Common myeloid progenitor, CD34-positive (primary cell): ENCODE data around the gene ARHGEF28.

Experiments
- CTCF ChIA-PET: fragments of 350-600 bp; sonication (Branson Sonifier 250); formaldehyde crosslinking; loops from one replicate; lab custom pipeline; 2021; ENCODE audit warnings: antibody characterized with exemption; lab: Charles Lee
- POLR2A ChIA-PET: fragments of 350-600 bp; sonication (Branson Sonifier 250); formaldehyde crosslinking; loops from one replicate; lab custom pipeline; 2021; ENCODE audit warnings: antibody characterized with exemption; lab: Charles Lee
- DNase-seq, 3 donors: peaks; one replicate each; pipeline versions ENCODE4 v3.0.0 to v3.0.0-alpha.2; 2013
- H3K27ac ChIP-seq, 2 experiments: 1 replicate in 1 of 2; 2 replicates in 1 of 2; pipeline ENCODE4 v1.7.0; 2013; ENCODE audit warnings: inconsistent platforms in 2 of 2, low read length in 2 of 2, mild to moderate bottlenecking in 2 of 2, low read depth in 1 of 2, moderate library complexity in 1 of 2; ENCODE audit not compliant: severe bottlenecking in 2 of 2, insufficient read depth in 1 of 2, poor library complexity in 1 of 2
- H3K27me3 ChIP-seq, 5 experiments: replicated peaks in 2 of 5; 1 replicate in 3 of 5; 2 replicates in 2 of 5; pipeline versions ENCODE4 v1.6.1 to v1.7.0; 2013; ENCODE audit warnings: low read length in 4 of 5, mild to moderate bottlenecking in 2 of 5, moderate library complexity in 2 of 5, inconsistent platforms in 1 of 5; ENCODE audit not compliant: insufficient read depth in 5 of 5, control insufficient read depth in 4 of 5
- H3K36me3 ChIP-seq, 4 experiments: 1 replicate in 2 of 4; 2 replicates in 2 of 4; pipeline versions ENCODE4 v1.6.1 to v1.7.0; 2013; ENCODE audit warnings: low read length in 3 of 4, control low read depth in 1 of 4, mild to moderate bottlenecking in 1 of 4; ENCODE audit not compliant: control insufficient read depth in 4 of 4, insufficient read depth in 4 of 4
- H3K4me1 ChIP-seq, 4 experiments: 1 replicate in 3 of 4; 2 replicates in 1 of 4; pipeline versions ENCODE4 v1.6.1 to v1.7.1; 2013; ENCODE audit warnings: low read length in 3 of 4, mild to moderate bottlenecking in 3 of 4, control low read depth in 1 of 4, inconsistent platforms in 1 of 4, moderate library complexity in 1 of 4; ENCODE audit not compliant: control insufficient read depth in 4 of 4, insufficient read depth in 4 of 4; ENCODE audit errors: control extremely low read depth in 1 of 4
- H3K4me3 ChIP-seq, 7 experiments: 1 replicate in 4 of 7; 2 replicates in 3 of 7; pipeline versions ENCODE4 v1.5.1 to v1.7.0; 2013; ENCODE audit warnings: mild to moderate bottlenecking in 7 of 7, low read length in 6 of 7, moderate library complexity in 6 of 7, inconsistent platforms in 2 of 7, low read depth in 2 of 7, control low read depth in 1 of 7; ENCODE audit not compliant: insufficient read depth in 4 of 7, control insufficient read depth in 1 of 7; ENCODE audit errors: extremely low read depth in 1 of 7
- H3K9me3 ChIP-seq, 5 experiments: 1 replicate in 4 of 5; 2 replicates in 1 of 5; pipeline versions ENCODE4 v1.6.1 to v1.7.1; 2013; ENCODE audit warnings: low read length in 4 of 5, mild to moderate bottlenecking in 2 of 5, inconsistent platforms in 1 of 5, low read depth in 1 of 5, moderate library complexity in 1 of 5; ENCODE audit not compliant: control insufficient read depth in 4 of 5, insufficient read depth in 2 of 5; ENCODE audit errors: control extremely low read depth in 1 of 5
- WGBS: methylation state at CpG from one replicate; pipeline ENCODE4 v1.1.5; 2013; ENCODE audit not compliant: insufficient coverage; 5-methylcytosine and 5-hydroxymethylcytosine counted together

The ARHGEF28 gene

GRCh38 chr5:73944581-73944980 lies 318.6 kb downstream of the ARHGEF28 start:
- Histone ChIP-seq H3K9me3 (peaks cover 0 to 10% (median 2%) of the 10 kb centered on the region in 5 experiments), H3K27ac (no peak overlapping the region), H3K36me3 (no peaks in the 10 kb centered on the region), H3K27me3 (peaks cover 0 to 3% (median 0%) of the 10 kb centered on the region in 5 experiments), H3K4me1 (no peaks in the 10 kb centered on the region), H3K4me3 (no peak overlapping the region)
- POLR2A ChIA-PET: no interaction called here
- CTCF ChIA-PET: no interaction called here
- DNase-seq: no peak
- WGBS: 88% methylated on average over 1 of the region's 1 CpG

GRCh38 chr5:73945505-73945904 lies 319.5 kb downstream of the ARHGEF28 start:
- Histone ChIP-seq H3K4me1 (no peaks in the 10 kb centered on the region), H3K9me3 (peaks cover 0 to 10% (median 2%) of the 10 kb centered on the region in 5 experiments), H3K36me3 (no peaks in the 10 kb centered on the region), H3K27me3 (peaks cover 0 to 3% (median 0%) of the 10 kb centered on the region in 5 experiments), H3K27ac (no peak overlapping the region), H3K4me3 (no peak overlapping the region)
- WGBS: 95% methylated on average over 4 of the region's 7 CpGs
- DNase-seq: no peak
- CTCF ChIA-PET: interaction anchor here (1.3 kb wide), 1 partner anchor 12 kb away, joined by 3 read pairs; no protein-coding TSS in a partner anchor
- POLR2A ChIA-PET: no interaction called here

GRCh38 chr5:73946278-73946677 lies 320.3 kb downstream of the ARHGEF28 start:
- no peak for DNase-seq
- ChIA-PET CTCF (interaction anchor here (1.3 kb wide), 1 partner anchor 13 kb away, joined by 3 read pairs; no protein-coding TSS in a partner anchor), POLR2A (no interaction called here)
- H3K27ac ChIP-seq: no peak overlapping the region
- WGBS: 85% methylated on average over 5 of the region's 5 CpGs
- no peak overlapping the region for H3K4me3 ChIP-seq
- H3K36me3 ChIP-seq: no peaks in the 10 kb centered on the region
- peaks cover 0 to 3% (median 0%) of the 10 kb centered on the region in 5 experiments for H3K27me3 ChIP-seq
- peaks cover 0 to 10% (median 2%) of the 10 kb centered on the region in 5 experiments for H3K9me3 ChIP-seq
- H3K4me1 ChIP-seq: no peaks in the 10 kb centered on the region

- H3K36me3 ChIP-seq: no peaks in the 10 kb centered on the region
- H3K4me1 ChIP-seq: no peaks in the 10 kb centered on the region
- H3K27me3 ChIP-seq: peaks cover 0 to 6% (median 0%) of the 10 kb centered on the region in 5 experiments
- 88% methylated on average over 4 of the region's 5 CpGs for WGBS
- CTCF ChIA-PET: interaction anchor here (1.3 kb wide), 1 partner anchor 14 kb away, joined by 3 read pairs; no protein-coding TSS in a partner anchor
- DNase-seq: no peak
- H3K4me3 ChIP-seq: no peak overlapping the region
- POLR2A ChIA-PET: no interaction called here
- H3K9me3 ChIP-seq: peaks cover 0 to 10% (median 2%) of the 10 kb centered on the region in 5 experiments
- H3K27ac ChIP-seq: no peak overlapping the region
Observed at GRCh38 chr5:73946919-73947602, 321.1 kb downstream of the ARHGEF28 start.

- Histone ChIP-seq H3K27ac (no peak overlapping the region), H3K4me1 (no peaks in the 10 kb centered on the region), H3K36me3 (no peaks in the 10 kb centered on the region), H3K4me3 (no peak overlapping the region), H3K27me3 (peaks cover 0 to 6% (median 0%) of the 10 kb centered on the region in 5 experiments), H3K9me3 (peaks cover 0 to 10% (median 2%) of the 10 kb centered on the region in 5 experiments)
- ChIA-PET CTCF (no interaction called here), POLR2A (no interaction called here)
- DNase-seq: no peak
- WGBS: 100% methylated on average over 6 of the region's 9 CpGs
Observed at GRCh38 chr5:73947906-73948640, 322.1 kb downstream of the ARHGEF28 start.

GRCh38 chr5:73948720-73949119 lies 322.7 kb downstream of the ARHGEF28 start:
- H3K9me3 ChIP-seq: peaks cover 0 to 8% (median 0%) of the 10 kb centered on the region in 5 experiments
- H3K4me3 ChIP-seq: no peak overlapping the region
- H3K36me3 ChIP-seq: no peaks in the 10 kb centered on the region
- no CpG with 5 or more reads among the region's 3 CpGs for WGBS
- ChIA-PET CTCF (no interaction called here), POLR2A (no interaction called here)
- no peak for DNase-seq
- H3K4me1 ChIP-seq: no peaks in the 10 kb centered on the region
- no peak overlapping the region for H3K27ac ChIP-seq
- H3K27me3 ChIP-seq: peaks cover 0 to 10% (median 0%) of the 10 kb centered on the region in 5 experiments

GRCh38 chr5:73950441-73950873 lies 324.5 kb downstream of the ARHGEF28 start:
- H3K4me3 ChIP-seq: no peak overlapping the region
- no peaks in the 10 kb centered on the region for H3K36me3 ChIP-seq
- no peak for DNase-seq
- peaks cover 0 to 10% (median 0%) of the 10 kb centered on the region in 5 experiments for H3K27me3 ChIP-seq
- H3K27ac ChIP-seq: no peak overlapping the region
- POLR2A ChIA-PET: no interaction called here
- 100% methylated on average over 2 of the region's 3 CpGs for WGBS
- CTCF ChIA-PET: no interaction called here
- H3K9me3 ChIP-seq: no peaks in the 10 kb centered on the region
- no peaks in the 10 kb centered on the region for H3K4me1 ChIP-seq
